ENCODE measurements around the gene ITGA3. TPM values are rescaled to one million over a fixed set of nuclear protein-coding genes. Genes with fewer than 3 reads are reported as not detected.

Gene ITGA3
- total RNA-seq, 6 donors from 2014 or later, result 193 to 469 (median 350) TPM

- Histone ChIP-seq H3K36me3 (peaks cover 0 to 4% (median 0%) of the 10 kb centered on the region in 4 donors), H3K4me1 (peaks cover 59 to 84% (median 63%) of the 10 kb centered on the region in 4 donors), H3K27ac (peak overlapping the region; percentile 90 to 98 (median 96)), H3K4me3 (no peak overlapping the region), H3K9me3 (no peaks in the 10 kb centered on the region), H3K27me3 (no peaks in the 10 kb centered on the region)
- ATAC-seq (ENCODE audit: low FRiP score in 2 of 2) (no peak), DNase-seq (no peak)
- 43 to 55% methylated on average over 2 to 3 of the region's 3 CpGs for WGBS, 2 donors
- TF ChIP-seq POLR2AphosphoS5 (IDR thresholded peaks at IDR 0.05) (no peak), POLR2A (IDR thresholded peaks at IDR 0.05) (no peak), CTCF (IDR thresholded peaks at IDR 0.05) (no peak), EP300 (IDR thresholded peaks at IDR 0.05) (no peak)
Measured at GRCh38 chr17:50053654-50053960, 2.3 kb upstream of the ITGA3 start.

GRCh38 chr17:50055055-50055425, 870 bp upstream of the ITGA3 start:
- TF ChIP-seq POLR2AphosphoS5 (IDR thresholded peaks at IDR 0.05) (peak; percentile 79 to 95), POLR2A (IDR thresholded peaks at IDR 0.05) (peak in 3 of 4 donors; percentile 67 to 91 (median 90)), CTCF (IDR thresholded peaks at IDR 0.05) (no peak), EP300 (IDR thresholded peaks at IDR 0.05) (no peak)
- H3K4me3 ChIP-seq, result peak overlapping the region; percentile 79 to 93 (median 88)
- WGBS, 2 donors, result 2 to 10% methylated on average over 13 to 14 of the region's 14 CpGs
- H3K27me3 ChIP-seq, result no peaks in the 10 kb centered on the region
- peak; percentile 42 to 87 for ATAC-seq (ENCODE audit: low FRiP score in 2 of 2)
- H3K9me3 ChIP-seq, result no peaks in the 10 kb centered on the region
- peaks cover 69 to 91% (median 74%) of the 10 kb centered on the region in 4 donors for H3K4me1 ChIP-seq
- peaks cover 0 to 4% (median 0%) of the 10 kb centered on the region in 4 donors for H3K36me3 ChIP-seq
- peak overlapping the region; percentile 90 to 98 (median 96) for H3K27ac ChIP-seq
- DNase-seq, result peak in 1 of 2 donors; percentile 88

GRCh38 chr17:50056217-50056960, 479 bp downstream of the ITGA3 start:
- peaks cover 0 to 4% (median 0%) of the 10 kb centered on the region in 4 donors for H3K36me3 ChIP-seq
- peaks cover 74 to 91% (median 77%) of the 10 kb centered on the region in 4 donors for H3K4me1 ChIP-seq
- TF ChIP-seq POLR2A (IDR thresholded peaks at IDR 0.05) (peak in 1 of 4 donors; percentile 25), CTCF (IDR thresholded peaks at IDR 0.05) (peak in 3 of 6 experiments; percentile 22 to 53 (median 38)), EP300 (IDR thresholded peaks at IDR 0.05) (no peak), POLR2AphosphoS5 (IDR thresholded peaks at IDR 0.05) (peak in 1 of 2 donors; percentile 8)
- H3K9me3 ChIP-seq, result no peaks in the 10 kb centered on the region
- H3K27ac ChIP-seq, result peak overlapping the region; percentile 90 to 98 (median 96)
- DNase-seq, result peak; percentile 59 to 91
- 0 to 1% methylated on average over 19 to 40 of the region's 64 CpGs for WGBS, 2 donors
- H3K27me3 ChIP-seq, result no peaks in the 10 kb centered on the region
- peak overlapping the region; percentile 79 to 93 (median 88) for H3K4me3 ChIP-seq
- peak in 1 of 2 donors; percentile 43 for ATAC-seq (ENCODE audit: low FRiP score in 2 of 2)

GRCh38 chr17:50056961-50057330, 1.0 kb downstream of the ITGA3 start:
- Histone ChIP-seq H3K4me3 (peak overlapping the region; percentile 79 to 93 (median 88)), H3K27ac (peak overlapping the region; percentile 90 to 98 (median 96)), H3K4me1 (peaks cover 73 to 91% (median 77%) of the 10 kb centered on the region in 4 donors), H3K27me3 (no peaks in the 10 kb centered on the region), H3K9me3 (no peaks in the 10 kb centered on the region), H3K36me3 (peaks cover 0 to 4% (median 0%) of the 10 kb centered on the region in 4 donors)
- TF ChIP-seq CTCF (IDR thresholded peaks at IDR 0.05) (no peak), POLR2A (IDR thresholded peaks at IDR 0.05) (peak in 2 of 4 donors; percentile 26 to 36), EP300 (IDR thresholded peaks at IDR 0.05) (no peak), POLR2AphosphoS5 (IDR thresholded peaks at IDR 0.05) (peak; percentile 23 to 49)
- ATAC-seq (ENCODE audit: low FRiP score in 2 of 2) (no peak), DNase-seq (peak in 1 of 2 donors; percentile 53)
- 14 to 42% methylated on average over 13 to 15 of the region's 15 CpGs for WGBS, 2 donors

Measured in upper lobe of left lung (tissue), 6 donors.